HEK293 (cell line): ENCODE measurements around the gene NPAS2.

Experiments used
- CTCF ChIP-seq: fragments of 450-650 bp; formaldehyde crosslinking; IDR thresholded peaks from 2 replicates; pipeline ENCODE4 v1.5.1; 2016; ENCODE audit warnings: missing biosample characterization, missing genetic modification characterization
- ZNF175 ChIP-seq: fragments of 450-650 bp; formaldehyde crosslinking; IDR thresholded peaks from 2 replicates; pipeline ENCODE4 v1.5.1; 2016; ENCODE audit warnings: missing biosample characterization, missing genetic modification characterization
- ZNF274 ChIP-seq, 2 experiments: fragments of 200-500 bp in 1 of 2; fragments of 450-650 bp in 1 of 2; sonication (Bioruptor generic) in 1 of 2; formaldehyde crosslinking in 1 of 2; IDR thresholded peaks; 2 replicates each; pipeline versions ENCODE4 v1.5.1 to v1.6.1; 2014 to 2016; ENCODE audit warnings: borderline replicate concordance in 1 of 2, inconsistent platforms in 1 of 2, low read length in 1 of 2, missing biosample characterization in 1 of 2, missing genetic modification characterization in 1 of 2
- ZNF76 ChIP-seq: fragments of 450-650 bp; formaldehyde crosslinking; IDR thresholded peaks from 2 replicates; pipeline ENCODE4; 2016; ENCODE audit warnings: low read depth, missing biosample characterization, missing genetic modification characterization, borderline replicate concordance
- ZNF830 ChIP-seq: fragments of 450-650 bp; IDR thresholded peaks from 2 replicates; pipeline ENCODE4 v1.5.0; 2018; ENCODE audit warnings: missing biosample characterization, missing genetic modification characterization, low read depth, mild to moderate bottlenecking, moderate library complexity
- TF ChIP-seq, protein P1 (sequence below): fragments of 450-650 bp; formaldehyde crosslinking; IDR thresholded peaks from 2 replicates; pipeline ENCODE4 v1.5.1; 2017; ENCODE audit warnings: missing biosample characterization, missing genetic modification characterization

DNA sequence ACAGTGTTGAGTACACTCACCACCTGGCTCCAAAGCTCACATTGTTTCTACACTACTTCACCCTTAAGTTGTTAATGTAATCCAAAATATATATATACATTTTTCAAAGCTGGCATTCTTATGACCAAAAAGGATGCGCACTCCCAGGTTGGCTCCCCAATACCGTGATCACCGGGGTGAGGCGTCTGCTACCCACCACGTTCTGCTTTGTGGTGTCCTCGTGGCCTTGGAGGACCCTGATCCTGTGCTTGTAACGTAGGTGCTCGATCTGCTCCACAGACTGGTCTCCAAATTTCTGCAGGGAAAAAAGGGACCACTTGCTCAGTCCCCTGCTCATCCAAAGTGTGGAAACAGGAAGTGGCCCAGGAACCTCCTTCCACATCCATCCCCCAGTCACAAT is 207.9 kb downstream of the NPAS2 start:
- TF ChIP-seq, protein P1, sequence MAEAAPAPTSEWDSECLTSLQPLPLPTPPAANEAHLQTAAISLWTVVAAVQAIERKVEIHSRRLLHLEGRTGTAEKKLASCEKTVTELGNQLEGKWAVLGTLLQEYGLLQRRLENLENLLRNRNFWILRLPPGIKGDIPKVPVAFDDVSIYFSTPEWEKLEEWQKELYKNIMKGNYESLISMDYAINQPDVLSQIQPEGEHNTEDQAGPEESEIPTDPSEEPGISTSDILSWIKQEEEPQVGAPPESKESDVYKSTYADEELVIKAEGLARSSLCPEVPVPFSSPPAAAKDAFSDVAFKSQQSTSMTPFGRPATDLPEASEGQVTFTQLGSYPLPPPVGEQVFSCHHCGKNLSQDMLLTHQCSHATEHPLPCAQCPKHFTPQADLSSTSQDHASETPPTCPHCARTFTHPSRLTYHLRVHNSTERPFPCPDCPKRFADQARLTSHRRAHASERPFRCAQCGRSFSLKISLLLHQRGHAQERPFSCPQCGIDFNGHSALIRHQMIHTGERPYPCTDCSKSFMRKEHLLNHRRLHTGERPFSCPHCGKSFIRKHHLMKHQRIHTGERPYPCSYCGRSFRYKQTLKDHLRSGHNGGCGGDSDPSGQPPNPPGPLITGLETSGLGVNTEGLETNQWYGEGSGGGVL (tag by site-specific recombination) = no peak
- no peak for TF ChIP-seq CTCF
- no peak for TF ChIP-seq ZNF274 (IDR thresholded peaks at IDR 0.05; ENCODE audit: low read length)
- TF ChIP-seq ZNF274 (tag by site-specific recombination; IDR thresholded peaks at IDR 0.05; ENCODE audit: borderline replicate concordance) = no peak
- TF ChIP-seq ZNF175 (tag by site-specific recombination) = no peak
- TF ChIP-seq ZNF830 (tag by site-specific recombination) = no peak
- TF ChIP-seq ZNF76 (tag by site-specific recombination) = no peak
